Measurements from ENCODE around the gene GLI3. TPM values are rescaled to one million over a fixed set of nuclear protein-coding genes. Genes with fewer than 3 reads are reported as not detected.

The GLI3 gene
- total and polyA plus RNA-seq, 2 of the 8 experiments (the other 6 are each of a cell fraction or from before 2014, with no cell fraction given) = 8.0 to 31.1 TPM

DNA sequence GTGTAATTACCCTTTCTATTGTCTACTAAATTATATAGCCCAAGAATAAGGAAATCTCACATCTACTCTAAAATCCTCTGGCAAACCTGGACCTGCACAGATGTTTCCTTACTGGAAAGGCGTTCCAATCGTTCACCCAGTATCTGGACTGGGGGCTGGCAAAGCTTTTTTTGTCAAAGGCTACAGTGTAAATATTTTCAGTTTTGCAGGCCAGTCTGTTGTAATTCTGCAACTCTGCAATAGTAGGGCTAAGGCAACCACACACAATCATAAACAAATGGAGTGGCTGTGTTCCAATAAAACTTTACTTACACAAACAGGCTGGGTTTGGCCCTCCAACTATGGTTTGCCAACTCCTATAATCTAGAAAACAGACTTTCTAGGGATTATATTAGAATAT, 56.2 kb downstream of the GLI3 start:
- H4K20me1 ChIP-seq (replicated peaks in 1 of 2; ENCODE audit: control insufficient read depth in 1 of 2, insufficient read depth in 2 of 2, low read length in 2 of 2) = peaks cover 0 to 2% of the 10 kb centered on the region in 2 experiments
- TF ChIP-seq POLR2A (IDR thresholded peaks at IDR 0.05; ENCODE audit: control extremely low read depth in 1 of 2, low read depth in 2 of 2, low read length in 2 of 2) (no peak), YY1 (IDR thresholded peaks at IDR 0.05; ENCODE audit: low read depth, low read length) (no peak), KDM4A (IDR thresholded peaks at IDR 0.05; ENCODE audit: low read depth, low read length, severe bottlenecking) (no peak), MAFK (IDR thresholded peaks at IDR 0.05; ENCODE audit: low read depth, low read length) (no peak), MAX (IDR thresholded peaks at IDR 0.05) (no peak), BCL11A (IDR thresholded peaks at IDR 0.05; ENCODE audit: low read depth in 2 of 2, low read length in 2 of 2) (no peak), CTBP2 (IDR thresholded peaks at IDR 0.05; ENCODE audit: borderline replicate concordance, insufficient read depth, insufficient read length, low read length) (no peak), NRF1 (IDR thresholded peaks at IDR 0.05; ENCODE audit: low read depth, low read length) (no peak), NANOG (IDR thresholded peaks at IDR 0.05; ENCODE audit: insufficient read depth, low read depth, low read length, poor library complexity, severe bottlenecking) (no peak), HDAC2 (IDR thresholded peaks at IDR 0.05; ENCODE audit: borderline replicate concordance in 1 of 2, low read depth in 2 of 2, low read length in 2 of 2) (no peak), POLR2AphosphoS5 (IDR thresholded peaks at IDR 0.05; ENCODE audit: low read depth, low read length) (no peak), ZNF274 (IDR thresholded peaks at IDR 0.05; ENCODE audit: borderline replicate concordance, extremely low read depth, low read length) (no peak), CBX5 (IDR thresholded peaks at IDR 0.05; ENCODE audit: low read depth, low read length) (no peak)

More for the DNA sequence above, 56.2 kb downstream of the GLI3 start:
- Histone ChIP-seq H3K79me1 (ENCODE audit: low read depth, low read length) (peaks cover 2% of the 10 kb centered on the region; the same call in 1 of the 2 replicates), H3K23ac (ENCODE audit: insufficient read length) (no peak overlapping the region), H2BK120ac (replicated peaks; ENCODE audit: low read depth, low read length) (no peak overlapping the region), H3K79me2 (ENCODE audit: control insufficient read depth in 1 of 2, insufficient read depth in 2 of 2, low read length in 2 of 2) (peaks cover 0 to 17% of the 10 kb centered on the region in 2 experiments; a peak in 1 of 4 replicates), H3K14ac (ENCODE audit: insufficient read length) (no peak overlapping the region), H3K4me3 (ENCODE audit: extremely low read depth in 1 of 4, insufficient read depth in 2 of 4, low read depth in 3 of 4, low read length in 4 of 4) (no peak overlapping the region), H3K18ac (ENCODE audit: extremely low read depth, low read length) (no peak overlapping the region), H3K9ac (replicated peaks in 1 of 4; ENCODE audit: extremely low read depth in 1 of 4, low read depth in 3 of 4, low read length in 3 of 4) (no peak overlapping the region), H3K4me1 (replicated peaks in 1 of 4; ENCODE audit: control insufficient read depth in 3 of 4, insufficient read depth in 4 of 4, low read length in 3 of 4) (no peaks in the 10 kb centered on the region), H4K91ac (replicated peaks; ENCODE audit: insufficient read length, low read length) (no peak overlapping the region), H3K56ac (replicated peaks; ENCODE audit: insufficient read length, low read depth, low read length) (no peak overlapping the region), H2AFZ (ENCODE audit: low read length) (no peak overlapping the region), H3K4me2 (ENCODE audit: insufficient read depth in 1 of 2, low read depth in 2 of 2, low read length in 2 of 2) (no peak overlapping the region), H2BK12ac (ENCODE audit: low read depth, low read length) (no peak overlapping the region), H3K23me2 (ENCODE audit: low read depth, low read length) (peaks cover 3% of the 10 kb centered on the region; the same call in 1 of the 2 replicates), H2BK20ac (ENCODE audit: low read length) (no peak overlapping the region), H2BK5ac (ENCODE audit: low read depth, low read length) (no peak overlapping the region), H2BK15ac (ENCODE audit: low read length) (no peak overlapping the region), H3K4ac (replicated peaks; ENCODE audit: insufficient read length, low read depth, low read length) (no peak overlapping the region), H4K5ac (ENCODE audit: insufficient read length, low read depth, low read length) (no peak overlapping the region), H3K27me3 (replicated peaks in 1 of 4; ENCODE audit: control insufficient read depth in 3 of 4, extremely low read depth in 1 of 4, insufficient read depth in 3 of 4, low read length in 3 of 4) (no peaks in the 10 kb centered on the region), H2AK5ac (ENCODE audit: low read depth, low read length) (no peak overlapping the region), H3K9me3 (ENCODE audit: insufficient read depth in 2 of 2, low read depth in 1 of 2, low read length in 1 of 2) (no peaks in the 10 kb centered on the region), H3K36me3 (ENCODE audit: control insufficient read depth in 2 of 4, insufficient read depth in 4 of 4, low read length in 3 of 4) (peaks cover 0 to 7% (median 0%) of the 10 kb centered on the region in 4 experiments; a peak in 4 of 8 replicates), H3K27ac (ENCODE audit: low read depth, low read length) (no peak overlapping the region), H4K8ac (ENCODE audit: extremely low read depth, insufficient read depth, low read length) (no peak overlapping the region)
- DNase-seq (ENCODE audit: low read depth in 1 of 2, low spot score in 2 of 2) (no peak), FAIRE-seq (no peak)
- CTCF ChIA-PET (ENCODE audit: partially characterized antibody) = interaction anchor here (0.6 to 2.0 kb wide), 4 partner anchors 42 to 393 kb away, joined by 3 to 6 read pairs (median 3); no protein-coding TSS in a partner anchor
- POLR2A ChIA-PET (ENCODE audit: partially characterized antibody) = interaction anchor here (1.5 kb wide), 1 partner anchor 42 kb away, joined by 3 read pairs; no protein-coding TSS in a partner anchor
- WGBS, 2 experiments (ENCODE audit: extremely low coverage in 1 of 2, insufficient coverage in 1 of 2, insufficient read length in 1 of 2, insufficient replicate concordance in 2 of 2, low coverage in 1 of 2, low lambda C conversion rate in 2 of 2, missing lambda C conversion rate in 1 of 2) = 85% methylated on average over 2 of the region's 2 CpGs; no CpG with 5 or more reads in 1 of the 2 experiments
